Fibroblast of pulmonary artery (primary cell): Measurements from ENCODE around the gene DHRS7B.
A peak's percentile ranks its signal among the peaks of the same experiment; 100 is the strongest.

Experiments
- DNase-seq: peaks from one replicate; pipeline ENCODE4 v3.0.0-alpha.2; 2010; ENCODE audit warnings: low read depth
- H3K4me3 ChIP-seq: replicated peaks from 2 replicates; pipeline ENCODE4 v1.5.1; 2011; ENCODE audit warnings: low read depth, mild to moderate bottlenecking, control low read depth, low read length, moderate library complexity
- CTCF ChIP-seq: IDR thresholded peaks from 2 replicates; pipeline ENCODE4 v1.5.1; 2011; ENCODE audit warnings: mild to moderate bottlenecking, control low read depth, low read length, inconsistent platforms; ENCODE audit errors: missing control alignments

DHRS7B gene

DNA sequence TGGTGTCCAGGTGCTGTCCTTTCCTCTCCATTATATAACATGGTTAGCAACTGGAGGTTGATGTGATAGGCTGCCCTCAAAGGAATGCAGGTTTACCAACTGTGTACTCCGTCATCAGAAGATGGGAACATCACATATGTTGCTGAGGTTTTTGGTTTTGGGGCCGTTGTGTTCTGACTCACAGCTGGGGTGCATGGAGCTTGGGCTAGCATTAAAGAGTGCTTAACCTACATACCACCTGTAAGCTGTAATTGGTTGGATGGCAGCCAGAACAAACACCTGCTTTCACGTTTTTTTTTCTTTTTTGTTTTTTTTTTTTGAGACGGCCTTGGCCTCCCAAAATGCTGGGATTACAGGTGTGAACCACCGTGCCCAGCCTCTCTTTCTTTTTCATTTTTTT, 66.3 kb downstream of the DHRS7B start:
- no peak for TF ChIP-seq CTCF
- no peak overlapping the region for H3K4me3 ChIP-seq
- no peak for DNase-seq

DNA sequence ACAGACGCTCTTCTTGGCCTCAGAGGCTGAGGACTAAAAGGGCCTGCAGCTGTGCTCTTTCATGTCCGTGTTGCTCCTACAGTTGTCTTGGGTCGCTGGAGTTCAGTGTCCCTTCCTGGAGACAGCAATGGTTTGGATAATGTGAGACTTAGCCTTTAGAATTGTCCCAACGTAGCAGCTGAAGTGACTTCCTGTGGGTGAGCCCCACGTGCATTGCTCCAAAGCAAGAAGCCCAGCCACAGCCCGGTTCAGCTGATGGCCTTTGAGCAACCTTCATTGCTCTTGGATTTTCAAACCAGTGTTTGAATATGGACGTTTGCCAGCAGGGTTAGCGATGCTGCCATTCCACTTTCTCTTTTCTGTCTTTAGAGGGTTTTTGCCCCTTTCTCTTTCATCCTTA, 67.5 kb downstream of the DHRS7B start:
- DNase-seq: no peak
- TF ChIP-seq CTCF: no peak
- no peak overlapping the region for H3K4me3 ChIP-seq

- H3K4me3 ChIP-seq: no peak overlapping the region
- TF ChIP-seq CTCF: no peak
- peak; percentile 31 for DNase-seq
Measured at GRCh38 chr17:21194703-21195102, 67.9 kb downstream of the DHRS7B start.

DNA sequence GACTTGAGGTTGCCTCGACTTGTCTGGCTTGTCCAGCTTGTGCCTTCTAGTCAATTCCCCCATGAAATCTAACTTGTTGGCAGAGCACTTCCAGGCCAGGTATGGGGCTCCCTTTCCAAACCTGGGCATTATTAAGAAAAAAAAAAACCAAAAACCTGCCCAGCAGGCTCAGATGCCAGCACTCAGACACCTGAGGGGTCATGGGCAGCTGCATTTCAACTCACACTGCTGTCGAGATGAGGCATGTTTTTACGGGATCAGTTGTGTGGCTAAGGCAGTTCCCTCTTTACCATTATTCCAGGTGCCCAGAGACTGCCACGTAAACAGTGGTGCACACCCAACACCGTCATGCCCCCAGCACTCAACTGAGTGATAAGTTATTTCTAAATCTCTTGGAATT, 69.4 kb downstream of the DHRS7B start:
- DNase-seq: no peak
- H3K4me3 ChIP-seq: no peak overlapping the region
- TF ChIP-seq CTCF: no peak

DNA sequence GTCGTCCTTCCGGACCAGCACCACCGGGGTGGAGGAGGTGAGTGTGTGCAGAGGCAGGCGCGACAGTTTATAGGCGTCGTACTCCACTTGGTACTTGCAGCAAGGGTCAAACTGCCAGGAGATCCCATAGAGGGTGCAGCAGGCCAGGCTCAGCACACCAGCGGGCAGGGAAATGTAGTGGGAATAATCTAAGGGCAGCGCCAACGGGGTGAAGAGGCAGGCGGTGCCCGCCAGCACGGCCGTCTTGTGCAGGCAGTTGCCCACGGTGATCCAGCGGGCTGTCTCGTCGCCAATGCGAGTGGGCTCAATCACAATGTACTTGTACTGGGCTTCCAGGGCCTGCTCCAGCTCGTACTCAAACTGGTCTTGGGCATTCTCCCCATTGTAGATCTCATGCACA, 71.6 kb downstream of the DHRS7B start:
- TF ChIP-seq CTCF: no peak
- H3K4me3 ChIP-seq: no peak overlapping the region
- no peak for DNase-seq

- DNase-seq: peak; percentile 24
- H3K4me3 ChIP-seq: no peak overlapping the region
Measured at GRCh38 chr17:21199311-21199710, 72.5 kb downstream of the DHRS7B start.

GRCh38 chr17:21199856-21200255, 73.1 kb downstream of the DHRS7B start:
- no peak for DNase-seq
- TF ChIP-seq CTCF: no peak
- H3K4me3 ChIP-seq: no peak overlapping the region

More at GRCh38 chr17:21199311-21199710, 72.5 kb downstream of the DHRS7B start:
- TF ChIP-seq CTCF: no peak
